Measurements from ENCODE around the gene TRMT6. TPM values are rescaled to one million over a fixed set of nuclear protein-coding genes. Genes with fewer than 3 reads are reported as not detected.

TRMT6 gene
- total RNA-seq, 1 experiment from 2014 or later: 28.9 TPM

DNA sequence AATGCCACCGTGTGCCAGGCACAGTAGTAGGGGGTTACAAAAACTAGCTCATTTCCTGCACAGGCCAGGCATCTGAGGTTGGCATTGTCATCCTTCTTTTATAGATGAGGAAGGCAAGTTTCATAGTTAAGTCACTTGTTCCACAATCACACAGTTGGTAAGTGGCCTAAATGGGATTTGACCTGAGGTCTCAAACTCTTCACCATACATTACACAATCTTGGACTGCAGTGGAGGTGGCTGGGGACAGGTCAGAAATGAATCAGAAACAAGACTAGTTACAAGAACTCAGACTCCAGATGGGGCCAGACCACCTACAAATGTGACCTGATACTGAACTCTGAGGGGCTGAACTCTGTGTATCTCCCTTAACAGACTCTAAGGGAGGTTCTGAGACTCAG is 49.4 kb downstream of the TRMT6 start:
- DNase-seq (ENCODE audit: low read depth): no peak

GRCh38 chr20:5899444-5899843 is 50.9 kb downstream of the TRMT6 start:
- no peak for DNase-seq (ENCODE audit: low read depth)

GRCh38 chr20:5895626-5896025 is 54.7 kb downstream of the TRMT6 start:
- no peak for DNase-seq (ENCODE audit: low read depth)

GRCh38 chr20:5893621-5894020 is 56.7 kb downstream of the TRMT6 start:
- DNase-seq (ENCODE audit: low read depth): no peak

GRCh38 chr20:5893052-5893451 is 57.3 kb downstream of the TRMT6 start:
- no peak for DNase-seq (ENCODE audit: low read depth)

DNA sequence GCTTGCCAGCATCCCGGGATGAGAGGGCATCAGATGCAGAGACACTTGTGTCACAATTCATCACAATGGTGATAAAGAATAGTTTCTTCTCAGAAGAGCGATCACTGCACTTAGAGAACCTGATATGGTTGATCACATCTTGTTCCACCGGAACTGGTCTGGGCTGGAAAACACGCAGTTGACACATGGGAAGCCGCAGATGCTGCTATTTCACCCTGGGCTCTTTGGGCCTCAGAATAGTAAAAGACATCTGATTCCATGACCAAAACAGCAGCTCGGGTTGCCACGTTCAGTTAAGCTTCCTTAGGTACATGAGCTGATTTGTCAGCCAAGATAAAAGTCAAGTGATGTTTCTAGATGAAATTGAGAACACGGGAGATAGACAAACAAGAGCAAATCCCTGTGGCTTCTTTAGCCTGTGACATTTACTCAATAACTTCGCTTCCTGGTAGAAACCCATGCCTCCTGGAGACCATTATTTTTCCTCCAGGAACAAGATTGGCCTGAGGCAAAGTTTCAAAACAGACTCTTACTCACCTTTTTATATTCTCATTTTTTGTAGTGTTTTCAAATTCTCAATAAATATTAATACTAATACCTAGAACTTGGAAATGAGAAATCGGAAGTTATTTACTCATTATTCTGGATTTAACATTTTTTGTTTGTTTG is 59.4 kb downstream of the TRMT6 start:
- no peak for DNase-seq (ENCODE audit: low read depth)

DNA sequence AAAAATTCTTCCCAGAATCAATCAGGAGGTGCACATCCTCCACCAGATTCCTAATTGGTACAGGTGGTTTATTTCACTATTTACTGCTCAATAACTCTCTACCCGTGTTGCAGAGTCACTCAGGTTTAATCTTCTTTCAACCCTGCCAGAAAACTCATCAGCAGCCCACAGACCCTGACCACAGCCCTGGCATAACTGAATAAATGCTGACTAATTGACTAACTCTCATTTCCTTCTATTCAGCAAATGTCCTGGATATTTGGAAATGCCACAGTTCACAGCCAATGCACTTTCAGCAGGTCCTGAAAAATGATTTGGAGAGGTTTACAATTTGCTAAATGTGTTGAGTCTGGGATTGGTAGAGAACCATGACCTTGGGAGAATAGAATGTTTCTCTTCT is 62.3 kb downstream of the TRMT6 start:
- peak; percentile 23 for DNase-seq (ENCODE audit: low read depth)

DNA sequence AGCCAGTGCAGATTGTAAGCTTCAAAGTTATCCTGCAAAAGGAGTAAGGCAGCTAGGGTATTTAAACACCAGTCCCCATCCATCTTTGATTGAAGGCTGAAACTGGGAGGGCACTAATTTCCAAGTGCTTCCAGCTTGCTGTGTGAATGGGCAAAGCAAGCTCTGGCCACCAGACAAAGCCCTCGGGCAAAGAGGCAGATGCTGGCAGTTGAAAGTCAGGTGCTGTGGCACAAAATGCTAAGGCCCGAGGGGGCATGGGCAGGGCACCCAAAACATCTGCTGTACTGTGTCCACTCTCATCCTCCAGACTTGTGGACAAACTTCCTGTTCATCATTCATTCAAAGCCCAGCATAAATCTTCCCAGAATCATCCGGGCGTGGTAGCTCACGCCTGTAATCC is 62.9 kb downstream of the TRMT6 start:
- DNase-seq (ENCODE audit: low read depth): no peak

Other genes with a start within 250 kb of the TRMT6 start
- 2.8 and 3.0 TPM in 2 replicates for gene SHLD1, start 200.1 kb downstream of the TRMT6 start, total RNA-seq (2014; rRNA removed; shearing (Covaris generic))
- gene CHGB, start 39.0 kb downstream of the TRMT6 start, total RNA-seq (2014; rRNA removed; shearing (Covaris generic)): 0.42 and 1.5 TPM in 2 replicates
- 38.0 and 43.8 TPM in 2 replicates for gene MCM8, start 119 bp upstream of the TRMT6 start, total RNA-seq (2014; rRNA removed; shearing (Covaris generic))
- 54.5 and 80.8 TPM in 2 replicates for gene CRLS1, start 55.6 kb upstream of the TRMT6 start, total RNA-seq (2014; rRNA removed; shearing (Covaris generic))
- 0.15 and 0.86 TPM in 2 replicates for gene LRRN4, start 103.5 kb upstream of the TRMT6 start, total RNA-seq (2014; rRNA removed; shearing (Covaris generic))
- gene FERMT1, start 172.5 kb upstream of the TRMT6 start, total RNA-seq (2014; rRNA removed; shearing (Covaris generic)): 4.6 and 5.7 TPM in 2 replicates

Measured in Daoy (cell line).